GM21737 (cell line): ENCODE results near the gene CAP1.
"Not testable (repeated sequence)": the region's sequence is repeated elsewhere in the genome, so short reads cannot be mapped to it uniquely, and the experiment has no call there.

ENCODE experiments used
- ATAC-seq: cut with Tn5 transposase; IDR thresholded peaks from one replicate; pipeline ENCODE4 v1.9.1; 2021; ENCODE audit warnings: mild to moderate bottlenecking, moderate library complexity; ENCODE audit not compliant: unreplicated experiment

Gene CAP1

GRCh38 chr1:40030528-40031135 lies 9.9 kb upstream of the CAP1 start:
- no peak for ATAC-seq

GRCh38 chr1:40032240-40032891 lies 8.2 kb upstream of the CAP1 start:
- no peak for ATAC-seq

- ATAC-seq = no peak
Observed at GRCh38 chr1:40034869-40035268, 5.7 kb upstream of the CAP1 start.

- ATAC-seq = no peak
Observed at GRCh38 chr1:40036574-40036973, 4.0 kb upstream of the CAP1 start.

- ATAC-seq = not testable (repeated sequence)
Observed at GRCh38 chr1:40037254-40037653, 3.3 kb upstream of the CAP1 start.

- no peak for ATAC-seq
Observed at GRCh38 chr1:40038697-40039096, 1.8 kb upstream of the CAP1 start.

- peak; percentile 9 for ATAC-seq
Observed at GRCh38 chr1:40039245-40039756, 1.2 kb upstream of the CAP1 start.

- ATAC-seq = peak; percentile 52
Observed at GRCh38 chr1:40039757-40040510, 595 bp upstream of the CAP1 start.

GRCh38 chr1:40041466-40041838 lies 923 bp downstream of the CAP1 start:
- no peak for ATAC-seq

GRCh38 chr1:40042341-40042740 lies 1.8 kb downstream of the CAP1 start:
- ATAC-seq = no peak

GRCh38 chr1:40044110-40044509 lies 3.6 kb downstream of the CAP1 start:
- no peak for ATAC-seq

- ATAC-seq = no peak
Observed at GRCh38 chr1:40045182-40045581, 4.7 kb downstream of the CAP1 start.

- ATAC-seq = no peak
Observed at GRCh38 chr1:40045766-40046165, 5.2 kb downstream of the CAP1 start.

- ATAC-seq = no peak
Observed at GRCh38 chr1:40047276-40047675, 6.7 kb downstream of the CAP1 start.

GRCh38 chr1:40047769-40048168 lies 7.2 kb downstream of the CAP1 start:
- ATAC-seq = no peak

- ATAC-seq = no peak
Observed at GRCh38 chr1:40049725-40050124, 9.2 kb downstream of the CAP1 start.

- no peak for ATAC-seq
Observed at GRCh38 chr1:40050863-40051262, 10.3 kb downstream of the CAP1 start.

- no peak for ATAC-seq
Observed at GRCh38 chr1:40053138-40053887, 12.8 kb downstream of the CAP1 start.

GRCh38 chr1:40056519-40057309 lies 16.2 kb downstream of the CAP1 start:
- ATAC-seq = no peak

GRCh38 chr1:40057310-40058030 lies 16.9 kb downstream of the CAP1 start:
- ATAC-seq = no peak
